Measurements from ENCODE around the gene ROCK1. TPM values are rescaled to one million over a fixed set of nuclear protein-coding genes. Genes with fewer than 3 reads are reported as not detected.

Gene ROCK1
- total RNA-seq, 1 donor from 2014 or later, result 66.2 TPM

DNA sequence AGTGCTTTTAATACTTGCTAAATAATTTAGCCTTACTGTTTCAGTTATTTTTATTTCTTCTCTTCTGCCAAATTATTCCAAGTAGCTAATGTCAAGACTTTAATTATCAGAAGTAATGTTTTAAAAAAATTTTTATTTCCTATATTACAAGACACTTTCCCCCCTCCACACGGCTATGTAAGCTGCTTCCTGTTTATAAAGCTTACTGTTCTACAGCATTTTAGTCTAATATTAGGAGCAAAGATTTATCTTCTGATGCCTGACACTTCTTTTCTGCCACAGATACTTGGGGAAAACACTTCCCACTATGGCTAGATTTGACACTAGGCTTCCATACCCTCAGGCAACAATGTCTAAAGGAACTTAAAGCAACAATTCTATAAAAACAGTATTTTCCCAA is 62.3 kb downstream of the ROCK1 start:
- no peak overlapping the region for H2AFZ ChIP-seq (replicated peaks)
- H3K9me3 ChIP-seq (ENCODE audit: low read depth), result no peaks in the 10 kb centered on the region
- H3K4me3 ChIP-seq, result no peak overlapping the region
- H3K9ac ChIP-seq, result no peak overlapping the region
- H3K27ac ChIP-seq, result no peak overlapping the region
- H3F3A ChIP-seq (ENCODE audit: low read depth), result no peaks in the 10 kb centered on the region
- peaks cover 3% of the 10 kb centered on the region for H4K20me1 ChIP-seq (ENCODE audit: low read depth)
- H3K27ac Mint-ChIP-seq, result no peak overlapping the region
- H3K4me1 Mint-ChIP-seq, result no peaks in the 10 kb centered on the region
- no peak overlapping the region for H3K4me3 Mint-ChIP-seq
- peaks cover 8% of the 10 kb centered on the region for H3K79me2 ChIP-seq (ENCODE audit: low read depth)
- TF ChIP-seq EZH2 (IDR thresholded peaks at IDR 0.05) (no peak), EZH2phosphoT487 (IDR thresholded peaks at IDR 0.05) (no peak)
- TF ChIP-seq, protein P1, sequence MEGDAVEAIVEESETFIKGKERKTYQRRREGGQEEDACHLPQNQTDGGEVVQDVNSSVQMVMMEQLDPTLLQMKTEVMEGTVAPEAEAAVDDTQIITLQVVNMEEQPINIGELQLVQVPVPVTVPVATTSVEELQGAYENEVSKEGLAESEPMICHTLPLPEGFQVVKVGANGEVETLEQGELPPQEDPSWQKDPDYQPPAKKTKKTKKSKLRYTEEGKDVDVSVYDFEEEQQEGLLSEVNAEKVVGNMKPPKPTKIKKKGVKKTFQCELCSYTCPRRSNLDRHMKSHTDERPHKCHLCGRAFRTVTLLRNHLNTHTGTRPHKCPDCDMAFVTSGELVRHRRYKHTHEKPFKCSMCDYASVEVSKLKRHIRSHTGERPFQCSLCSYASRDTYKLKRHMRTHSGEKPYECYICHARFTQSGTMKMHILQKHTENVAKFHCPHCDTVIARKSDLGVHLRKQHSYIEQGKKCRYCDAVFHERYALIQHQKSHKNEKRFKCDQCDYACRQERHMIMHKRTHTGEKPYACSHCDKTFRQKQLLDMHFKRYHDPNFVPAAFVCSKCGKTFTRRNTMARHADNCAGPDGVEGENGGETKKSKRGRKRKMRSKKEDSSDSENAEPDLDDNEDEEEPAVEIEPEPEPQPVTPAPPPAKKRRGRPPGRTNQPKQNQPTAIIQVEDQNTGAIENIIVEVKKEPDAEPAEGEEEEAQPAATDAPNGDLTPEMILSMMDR (IDR thresholded peaks at IDR 0.05), result no peak
- no peak overlapping the region for H3K4me2 ChIP-seq
- no peaks in the 10 kb centered on the region for H3K27me3 Mint-ChIP-seq (ENCODE audit: insufficient read depth, low read depth)
- H3K4me1 ChIP-seq, result no peaks in the 10 kb centered on the region
- H3K9me3 Mint-ChIP-seq, result no peaks in the 10 kb centered on the region
- no peak for DNase-seq (ENCODE audit: low spot score)
- peaks cover 3% of the 10 kb centered on the region for H3K36me3 ChIP-seq
- peaks cover 11% of the 10 kb centered on the region for H3K36me3 Mint-ChIP-seq
- H3K27me3 ChIP-seq, result no peaks in the 10 kb centered on the region

DNA sequence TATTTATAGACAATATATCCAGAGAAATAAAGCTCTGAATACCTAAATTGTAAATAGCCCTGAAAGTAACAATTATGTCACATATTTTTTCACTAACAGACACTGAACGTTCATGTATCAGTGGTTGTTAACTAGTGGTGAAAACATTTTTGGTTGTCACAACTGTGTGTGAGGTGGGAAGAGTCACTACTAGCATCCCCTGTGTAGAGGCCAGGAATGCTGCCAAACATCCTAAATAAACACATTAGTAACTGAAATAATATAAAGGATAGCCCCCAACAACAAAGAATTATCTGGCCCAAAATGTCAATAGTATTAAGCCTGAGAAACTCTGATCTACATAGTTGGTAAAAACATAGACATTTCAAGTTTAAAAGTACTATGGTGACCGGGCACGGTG is 64.5 kb downstream of the ROCK1 start:
- Histone ChIP-seq H3F3A (ENCODE audit: low read depth) (no peaks in the 10 kb centered on the region), H3K27me3 (no peaks in the 10 kb centered on the region), H3K4me3 (no peak overlapping the region), H3K27ac (no peak overlapping the region), H3K9me3 (ENCODE audit: low read depth) (no peaks in the 10 kb centered on the region), H3K4me1 (no peaks in the 10 kb centered on the region), H2AFZ (replicated peaks) (no peak overlapping the region), H3K9ac (no peak overlapping the region), H3K79me2 (ENCODE audit: low read depth) (peaks cover 8% of the 10 kb centered on the region), H3K36me3 (peaks cover 3% of the 10 kb centered on the region), H3K4me2 (no peak overlapping the region), H4K20me1 (ENCODE audit: low read depth) (peaks cover 3% of the 10 kb centered on the region)
- TF ChIP-seq, protein P1 (IDR thresholded peaks at IDR 0.05), result no peak
- no peak for DNase-seq (ENCODE audit: low spot score)
- no peaks in the 10 kb centered on the region for H3K4me1 Mint-ChIP-seq
- no peak overlapping the region for H3K27ac Mint-ChIP-seq
- no peaks in the 10 kb centered on the region for H3K9me3 Mint-ChIP-seq
- no peaks in the 10 kb centered on the region for H3K27me3 Mint-ChIP-seq (ENCODE audit: insufficient read depth, low read depth)
- H3K4me3 Mint-ChIP-seq, result no peak overlapping the region
- peaks cover 11% of the 10 kb centered on the region for H3K36me3 Mint-ChIP-seq

DNA sequence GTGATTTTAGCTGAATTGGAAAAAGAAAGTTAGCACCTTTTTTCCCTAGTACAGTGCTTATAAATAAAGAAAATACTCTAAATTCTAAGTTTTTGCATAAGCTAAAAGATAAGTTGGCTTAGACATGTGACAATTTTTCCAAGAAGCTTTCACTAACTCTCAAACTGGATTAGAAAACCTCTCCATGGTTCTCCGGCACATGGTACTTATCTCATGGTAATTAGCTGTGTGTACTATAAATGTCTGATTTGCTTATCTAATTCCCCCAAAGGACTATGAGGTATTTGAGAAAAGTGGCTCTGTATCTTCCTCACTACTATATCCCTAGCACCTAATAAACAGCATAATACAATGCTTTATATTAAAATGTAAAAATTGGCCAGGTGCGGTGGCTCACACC is 71.1 kb downstream of the ROCK1 start:
- Histone ChIP-seq H3K9me3 (ENCODE audit: low read depth) (no peaks in the 10 kb centered on the region), H3K9ac (no peak overlapping the region), H4K20me1 (ENCODE audit: low read depth) (no peaks in the 10 kb centered on the region), H2AFZ (replicated peaks) (no peak overlapping the region), H3F3A (ENCODE audit: low read depth) (no peaks in the 10 kb centered on the region), H3K27ac (no peak overlapping the region), H3K4me2 (no peak overlapping the region), H3K4me1 (no peaks in the 10 kb centered on the region), H3K36me3 (peaks cover 1% of the 10 kb centered on the region), H3K4me3 (no peak overlapping the region), H3K79me2 (ENCODE audit: low read depth) (no peaks in the 10 kb centered on the region), H3K27me3 (no peaks in the 10 kb centered on the region)
- Mint-ChIP-seq H3K9me3 (no peaks in the 10 kb centered on the region), H3K4me1 (no peaks in the 10 kb centered on the region), H3K27ac (no peak overlapping the region), H3K36me3 (peaks cover 7% of the 10 kb centered on the region), H3K4me3 (no peak overlapping the region), H3K27me3 (ENCODE audit: insufficient read depth, low read depth) (no peaks in the 10 kb centered on the region)
- TF ChIP-seq, protein P1 (IDR thresholded peaks at IDR 0.05), result no peak
- TF ChIP-seq EZH2phosphoT487 (IDR thresholded peaks at IDR 0.05), result no peak
- no peak for TF ChIP-seq EZH2 (IDR thresholded peaks at IDR 0.05)
- DNase-seq (ENCODE audit: low spot score), result no peak

DNA sequence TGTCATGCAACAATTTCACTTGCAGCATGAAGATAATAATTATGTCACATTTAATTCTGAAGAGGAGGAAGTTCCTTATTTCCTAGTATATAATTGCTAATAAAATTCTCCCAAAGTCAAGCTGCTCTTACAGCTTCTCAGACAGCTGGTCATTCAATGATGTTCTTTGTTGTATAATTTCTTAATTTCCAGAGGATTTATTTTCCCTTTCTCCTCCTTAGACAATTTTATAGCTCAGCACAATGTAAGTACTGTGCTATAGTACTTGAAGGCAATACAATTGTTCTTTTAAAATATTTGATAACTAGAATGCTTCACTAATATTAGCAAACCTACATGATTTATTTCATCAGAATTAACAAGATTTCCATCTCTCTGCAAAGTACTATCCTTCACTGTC is 73.4 kb downstream of the ROCK1 start:
- TF ChIP-seq EZH2phosphoT487 (IDR thresholded peaks at IDR 0.05), result no peak
- TF ChIP-seq EZH2 (IDR thresholded peaks at IDR 0.05), result no peak
- Histone ChIP-seq H3K4me1 (no peaks in the 10 kb centered on the region), H3K4me3 (no peak overlapping the region), H3F3A (ENCODE audit: low read depth) (no peaks in the 10 kb centered on the region), H4K20me1 (ENCODE audit: low read depth) (no peaks in the 10 kb centered on the region), H3K36me3 (no peaks in the 10 kb centered on the region), H2AFZ (replicated peaks) (no peak overlapping the region), H3K4me2 (no peak overlapping the region), H3K27me3 (no peaks in the 10 kb centered on the region), H3K27ac (no peak overlapping the region), H3K9ac (no peak overlapping the region), H3K79me2 (ENCODE audit: low read depth) (peaks cover 3% of the 10 kb centered on the region), H3K9me3 (ENCODE audit: low read depth) (no peaks in the 10 kb centered on the region)
- no peak overlapping the region for H3K27ac Mint-ChIP-seq
- no peak overlapping the region for H3K4me3 Mint-ChIP-seq
- no peaks in the 10 kb centered on the region for H3K27me3 Mint-ChIP-seq (ENCODE audit: insufficient read depth, low read depth)
- peaks cover 6% of the 10 kb centered on the region for H3K9me3 Mint-ChIP-seq
- peaks cover 18% of the 10 kb centered on the region for H3K36me3 Mint-ChIP-seq
- H3K4me1 Mint-ChIP-seq, result no peaks in the 10 kb centered on the region
- DNase-seq (ENCODE audit: low spot score), result no peak
